ENCODE results near the gene C8A.

- TF ChIP-seq POLR2AphosphoS5 (IDR thresholded peaks at IDR 0.05; ENCODE audit: insufficient read depth in 1 of 2, low read depth in 1 of 2) (no peak), POLR2A (IDR thresholded peaks at IDR 0.05) (no peak), CTCF (IDR thresholded peaks at IDR 0.05) (no peak)
Observed at GRCh38 chr1:56849750-56850149, 4.8 kb upstream of the C8A start.
